SK-N-MC (cell line): ENCODE data around the gene ASPSCR1.

ENCODE experiments used
- EZH2 ChIP-seq: fragments of 200-600 bp; sonication (generic); IDR thresholded peaks from one replicate; pipeline ENCODE4 v1.6.1; 2017; ENCODE audit warnings: antibody characterized with exemption
- FOXP2 ChIP-seq: optimal IDR thresholded peaks from 2 replicates; pipeline ENCODE3; 2011; ENCODE audit warnings: mild to moderate bottlenecking, moderate library complexity; ENCODE audit not compliant: insufficient read depth; ENCODE audit errors: extremely low read length, control extremely low read depth
- POLR2AphosphoS5 ChIP-seq: IDR thresholded peaks from 2 replicates; pipeline ENCODE4 v1.6.1; 2012; ENCODE audit warnings: mild to moderate bottlenecking, low read depth, low read length, borderline replicate concordance

GRCh38 chr17:82013772-82014321, 36.4 kb downstream of the ASPSCR1 start:
- no peak for TF ChIP-seq POLR2AphosphoS5
- no peak for TF ChIP-seq EZH2
- TF ChIP-seq FOXP2, result no peak
